PC-3 (cell line): ENCODE measurements around the gene CPE. TPM values are rescaled to one million over a fixed set of nuclear protein-coding genes. Genes with fewer than 3 reads are reported as not detected.

Experiments
- ATAC-seq: fragments of 200-7000 bp; cut with Tn5 transposase; 2 replicates; pipeline ENCODE4 v1.9.1; 2020; ENCODE audit warnings: mild to moderate bottlenecking, moderate library complexity
- BruUV-seq: library from RNA; stranded (reverse); fragments of 400-500 nt; replicated peaks from 2 replicates; lab custom pipeline; 2021; lab: Mats Ljungman, UMichigan
- CTCF ChIA-PET: fragments of 300-600 bp; sonication (Branson Sonifier 250); formaldehyde crosslinking; loops from one replicate; lab custom pipeline; 2022; ENCODE audit warnings: antibody characterized with exemption; lab: Charles Lee
- POLR2A ChIA-PET: fragments of 300-600 bp; sonication (Branson Sonifier 250); formaldehyde crosslinking; loops from one replicate; lab custom pipeline; 2022; ENCODE audit warnings: antibody characterized with exemption; ENCODE audit not compliant: unreplicated experiment; lab: Charles Lee
- DNase-seq: peaks from one replicate; pipeline ENCODE4 v3.0.0-alpha.2; 2015
- H2AFZ ChIP-seq: fragments of 300-600 bp; sonication (generic); 2 replicates; pipeline ENCODE4 v1.6.0; 2016; ENCODE audit warnings: antibody characterized with exemption, low read length
- H3F3A ChIP-seq: fragments of 300-600 bp; sonication (generic); one replicate; pipeline ENCODE4 v1.6.0; 2017; ENCODE audit warnings: antibody characterized with exemption, low read length, control low read depth, mild to moderate bottlenecking; ENCODE audit not compliant: unreplicated experiment
- H3K27ac ChIP-seq: fragments of 300-600 bp; sonication (generic); 2 replicates; pipeline ENCODE4 v1.5.1; 2016; ENCODE audit warnings: mild to moderate bottlenecking, low read length
- H3K27me3 ChIP-seq: fragments of 300-600 bp; sonication (generic); 2 replicates; pipeline ENCODE4 v1.6.1; 2016; ENCODE audit warnings: low read length, mixed read lengths
- H3K36me3 ChIP-seq: fragments of 300-600 bp; sonication (generic); 2 replicates; pipeline ENCODE4 v1.6.1; 2016; ENCODE audit warnings: low read depth, mixed run types, low read length, mixed read lengths
- H3K4me1 ChIP-seq: fragments of 300-600 bp; sonication (generic); 2 replicates; pipeline ENCODE4 v1.5.1; 2016; ENCODE audit warnings: low read length; ENCODE audit not compliant: insufficient read depth
- H3K4me2 ChIP-seq: fragments of 300-600 bp; sonication (generic); 2 replicates; pipeline ENCODE4 v1.6.0; 2016; ENCODE audit warnings: low read length
- H3K4me3 ChIP-seq: fragments of 300-600 bp; sonication (generic); 2 replicates; pipeline ENCODE4 v1.5.1; 2016; ENCODE audit warnings: mild to moderate bottlenecking, low read length, mixed read lengths
- H3K79me2 ChIP-seq: fragments of 300-600 bp; sonication (generic); 2 replicates; pipeline ENCODE4 v1.6.1; 2017; ENCODE audit warnings: low read length, mixed read lengths
- H3K9ac ChIP-seq: fragments of 300-600 bp; sonication (generic); 2 replicates; pipeline ENCODE4 v1.6.0; 2016; ENCODE audit warnings: mild to moderate bottlenecking, low read length
- H3K9me2 ChIP-seq: fragments of 300-600 bp; sonication (generic); replicated peaks from 2 replicates; pipeline ENCODE4 v1.6.1; 2016; ENCODE audit warnings: mixed run types, low read length, mixed read lengths
- H3K9me3 ChIP-seq: fragments of 300-600 bp; sonication (generic); 2 replicates; pipeline ENCODE4 v1.6.1; 2016; ENCODE audit warnings: low read length, mixed read lengths
- H4K20me1 ChIP-seq: fragments of 300-600 bp; sonication (generic); 2 replicates; pipeline ENCODE4 v1.6.1; 2016; ENCODE audit warnings: low read length, mixed read lengths
- CTCF ChIP-seq: fragments of 300-600 bp; sonication (generic); conservative IDR thresholded peaks from 2 replicates; pipeline ENCODE4 v1.5.1; 2017; ENCODE audit warnings: antibody characterized with exemption, low read depth, mild to moderate bottlenecking, low read length
- EZH2 ChIP-seq: fragments of 300-600 bp; sonication (generic); IDR thresholded peaks from one replicate; pipeline ENCODE4 v1.6.1; 2017; ENCODE audit warnings: antibody characterized with exemption, mild to moderate bottlenecking, low read length; ENCODE audit not compliant: unreplicated experiment
- EZH2phosphoT487 ChIP-seq: fragments of 300-600 bp; sonication (generic); IDR thresholded peaks from 2 replicates; pipeline ENCODE4 v1.6.1; 2018; ENCODE audit warnings: mild to moderate bottlenecking, antibody characterized with exemption, low read length, borderline replicate concordance
- intact Hi-C: fragments of 100-400 bp; cut with micrococcal nuclease; formaldehyde crosslinking; loops from 2 replicates; pipeline ENCODE4 v1.9.0; 2023
- total RNA-seq: library from RNA; depleted of rRNA; stranded (reverse); fragments of >200 nt; gene quantifications from 2 replicates; pipeline ENCODE4 v1.2.3, GENCODE V29; 2014

CPE gene
- total RNA-seq, 1 experiment from 2014 or later, result 15.5 TPM

GRCh38 chr4:165443276-165443675, 64.5 kb downstream of the CPE start:
- BruUV-seq, result no TSS peak
- Histone ChIP-seq H3K4me3 (no peak overlapping the region), H3K9me2 (no peaks in the 10 kb centered on the region), H3K79me2 (no peaks in the 10 kb centered on the region), H3K4me2 (no peak overlapping the region), H3F3A (no peaks in the 10 kb centered on the region), H3K9me3 (no peaks in the 10 kb centered on the region), H3K27ac (no peak overlapping the region), H3K36me3 (no peaks in the 10 kb centered on the region), H3K9ac (no peak overlapping the region), H2AFZ (no peak overlapping the region), H3K4me1 (peaks cover 23% of the 10 kb centered on the region), H3K27me3 (no peaks in the 10 kb centered on the region), H4K20me1 (no peaks in the 10 kb centered on the region)
- ATAC-seq (no peak), DNase-seq (no peak)
- intact Hi-C loops, result no loop called here
- TF ChIP-seq CTCF (no peak), EZH2 (no peak), EZH2phosphoT487 (no peak)
- CTCF ChIA-PET, result no interaction called here
- POLR2A ChIA-PET, result no interaction called here

- H4K20me1 ChIP-seq, result no peaks in the 10 kb centered on the region
- ChIA-PET CTCF (no interaction called here), POLR2A (no interaction called here)
- H3F3A ChIP-seq, result no peaks in the 10 kb centered on the region
- TF ChIP-seq EZH2 (no peak), EZH2phosphoT487 (no peak), CTCF (no peak)
- H3K4me3 ChIP-seq, result no peak overlapping the region
- ATAC-seq (no peak), DNase-seq (no peak)
- no peaks in the 10 kb centered on the region for H3K4me1 ChIP-seq
- no TSS peak for BruUV-seq
- no peak overlapping the region for H3K4me2 ChIP-seq
- no peak overlapping the region for H3K9ac ChIP-seq
- no peaks in the 10 kb centered on the region for H3K27me3 ChIP-seq
- H3K9me2 ChIP-seq, result no peaks in the 10 kb centered on the region
- no peaks in the 10 kb centered on the region for H3K36me3 ChIP-seq
- no peaks in the 10 kb centered on the region for H3K79me2 ChIP-seq
- no peak overlapping the region for H3K27ac ChIP-seq
- no peak overlapping the region for H2AFZ ChIP-seq
- intact Hi-C loops, result no loop called here
- no peaks in the 10 kb centered on the region for H3K9me3 ChIP-seq
Observed at GRCh38 chr4:165448700-165449099, 69.9 kb downstream of the CPE start.

- H3K4me2 ChIP-seq, result no peak overlapping the region
- DNase-seq (no peak), ATAC-seq (no peak)
- H2AFZ ChIP-seq, result no peak overlapping the region
- H3K36me3 ChIP-seq, result no peaks in the 10 kb centered on the region
- H3K79me2 ChIP-seq, result no peaks in the 10 kb centered on the region
- H3K27me3 ChIP-seq, result no peaks in the 10 kb centered on the region
- no peaks in the 10 kb centered on the region for H3K9me3 ChIP-seq
- no peak overlapping the region for H3K9ac ChIP-seq
- peaks cover 5% of the 10 kb centered on the region; the same call in 1 of the 2 replicates for H3K4me1 ChIP-seq
- H3K27ac ChIP-seq, result no peak overlapping the region
- no peaks in the 10 kb centered on the region for H3K9me2 ChIP-seq
- BruUV-seq, result no TSS peak
- H3F3A ChIP-seq, result no peaks in the 10 kb centered on the region
- POLR2A ChIA-PET, result no interaction called here
- no peak overlapping the region for H3K4me3 ChIP-seq
- CTCF ChIA-PET, result no interaction called here
- TF ChIP-seq EZH2, result no peak
- no peak for TF ChIP-seq CTCF
- TF ChIP-seq EZH2phosphoT487, result no peak
- H4K20me1 ChIP-seq, result no peaks in the 10 kb centered on the region
- intact Hi-C loops, result no loop called here
Observed at GRCh38 chr4:165449333-165449732, 70.5 kb downstream of the CPE start.
